Aorta (tissue), 5 donors: ENCODE results near the gene SMIM10L1. TPM values are rescaled to one million over a fixed set of nuclear protein-coding genes. Genes with fewer than 3 reads are reported as not detected.

Source experiments
- ATAC-seq: fragments of 200-7000 bp; cut with Tn5 transposase; one replicate; pipeline ENCODE4 v1.9.1; 2022; ENCODE audit warnings: moderate library complexity; ENCODE audit not compliant: low FRiP score
- DNase-seq, 2 donors: peaks; one replicate each; pipeline ENCODE4 v3.0.0-alpha.2; 2020
- H3K27ac ChIP-seq, 2 donors: one replicate each; pipeline ENCODE4 v1.5.1; 2013; ENCODE audit warnings: low read length in 2 of 2, mild to moderate bottlenecking in 2 of 2, moderate library complexity in 2 of 2, control low read depth in 1 of 2, inconsistent platforms in 1 of 2, low read depth in 1 of 2
- H3K27me3 ChIP-seq, 2 donors: one replicate each; pipeline ENCODE4 v1.6.1; 2013; ENCODE audit warnings: control low read depth in 1 of 2, low read length in 1 of 2, mild to moderate bottlenecking in 1 of 2, moderate library complexity in 1 of 2; ENCODE audit not compliant: insufficient read depth in 2 of 2, control insufficient read depth in 1 of 2
- H3K36me3 ChIP-seq, 2 donors: one replicate each; pipeline ENCODE4 v1.6.1; 2013; ENCODE audit warnings: control low read depth in 1 of 2, low read length in 1 of 2, mild to moderate bottlenecking in 1 of 2; ENCODE audit not compliant: insufficient read depth in 2 of 2, control insufficient read depth in 1 of 2
- H3K4me1 ChIP-seq, 2 donors: one replicate each; pipeline ENCODE4 v1.6.1; 2013; ENCODE audit warnings: low read length in 2 of 2, control low read depth in 1 of 2, mild to moderate bottlenecking in 1 of 2, moderate library complexity in 1 of 2; ENCODE audit not compliant: insufficient read depth in 2 of 2, control insufficient read depth in 1 of 2
- H3K4me3 ChIP-seq, 2 donors: one replicate each; pipeline ENCODE4 v1.5.1; 2013; ENCODE audit warnings: low read length in 2 of 2, control low read depth in 1 of 2, mild to moderate bottlenecking in 1 of 2
- H3K9me3 ChIP-seq: one replicate; pipeline ENCODE4 v1.6.1; 2013; ENCODE audit warnings: mild to moderate bottlenecking, low read length; ENCODE audit not compliant: control insufficient read depth
- WGBS, 2 donors: extraction: QIAGEN DNeasy Blood & Tissue Kit; methylation state at CpG; one replicate each; pipeline ENCODE4 v1.1.7; 2013; 5-methylcytosine and 5-hydroxymethylcytosine counted together
- intact Hi-C, 2 donors: fragments of 100-400 bp; cut with DNase I; formaldehyde crosslinking; loops; one replicate each; pipeline versions ENCODE4 v1.14.2 to v1.15.0; 2022
- polyA plus RNA-seq, 2 donors: library from polyadenylated mRNA; stranded (reverse); fragments of 200-250 nt; gene quantifications; one replicate each; pipeline ENCODE4 v1.2.3, GENCODE V29; 2013
- total RNA-seq, 2 donors: library from RNA; stranded (reverse); fragmentation: NEBNext Ultra II Directional; extraction: Animal tissue kit (Norgen Biotek cat#: 25700); gene quantifications; one replicate each; pipeline ENCODE4 v1.2.1, GENCODE V29; 2021
- donor health status: healthy with polysubstance abuse.
- donor health status: Bipolar disorder and iron deficiency.
- donor health status: DM: no; HTN: no; CAD: no.
- donor health status: DM: no; HTN: no; CAD: no.
- donor health status: DM: yes; HTN: yes; CAD: no.

The SMIM10L1 gene
- total and polyA plus RNA-seq, 4 donors: 9.9 to 18.5 (median 11.7) TPM

DNA sequence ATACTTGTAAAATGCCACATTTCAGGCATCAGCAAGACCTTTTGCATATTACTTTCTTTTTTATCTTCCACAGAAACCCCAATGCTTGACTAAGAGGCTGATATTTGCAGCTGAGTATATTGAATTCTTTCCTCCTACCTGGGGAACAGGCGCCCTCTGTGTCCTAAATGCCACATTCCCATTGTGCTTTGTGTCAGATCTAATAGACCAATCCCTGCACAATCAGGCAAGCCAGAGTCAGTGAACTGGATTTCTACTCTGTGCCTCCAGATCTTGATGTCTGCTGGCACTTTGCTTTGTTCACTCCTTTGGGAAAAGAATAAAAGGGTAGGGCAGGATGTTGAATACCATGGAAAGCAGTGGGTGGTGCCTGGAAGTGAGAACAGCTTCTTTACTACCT, 38.1 kb downstream of the SMIM10L1 start:
- no peaks in the 10 kb centered on the region for H3K36me3 ChIP-seq
- no peaks in the 10 kb centered on the region for H3K9me3 ChIP-seq
- WGBS, 2 donors: 52 to 61% methylated on average over 1 of the region's 1 CpG
- peaks cover 0 to 2% of the 10 kb centered on the region in 2 donors for H3K4me1 ChIP-seq
- no peaks in the 10 kb centered on the region for H3K27me3 ChIP-seq
- intact Hi-C loops: no loop called here
- no peak overlapping the region for H3K27ac ChIP-seq
- H3K4me3 ChIP-seq: no peak overlapping the region
- ATAC-seq: no peak
- no peak for DNase-seq

Other genes starting within 250 kb of the SMIM10L1 start
- gene PRH2, start 242.0 kb upstream of the SMIM10L1 start, total RNA-seq: not detected
- 1 to 10 TPM in 1 of 2 donors, not detected in 1; 4.0 TPM for gene PRH2, start 242.0 kb upstream of the SMIM10L1 start, polyA plus RNA-seq
- gene TAS2R14, start 231.9 kb upstream of the SMIM10L1 start, total RNA-seq: 1 to 10 TPM; 5.2 to 6.4 TPM
- 1 to 10 TPM in 1 of 2 donors, not detected in 1; 2.0 TPM for gene TAS2R14, start 231.9 kb upstream of the SMIM10L1 start, polyA plus RNA-seq
- 1 to 10 TPM; 3.3 to 5.7 TPM for gene TAS2R50, start 184.3 kb upstream of the SMIM10L1 start, total RNA-seq
- not detected for gene TAS2R50, start 184.3 kb upstream of the SMIM10L1 start, polyA plus RNA-seq
- 1 to 10 TPM; 4.3 to 4.8 TPM for gene TAS2R20, start 172.9 kb upstream of the SMIM10L1 start, total RNA-seq
- under 1 TPM in 1 of 2 donors, not detected in 1; 0.49 TPM for gene TAS2R20, start 172.9 kb upstream of the SMIM10L1 start, polyA plus RNA-seq
- gene TAS2R19, start 148.6 kb upstream of the SMIM10L1 start, total RNA-seq: 1 to 10 TPM; 5.9 to 9.1 TPM
- gene TAS2R19, start 148.6 kb upstream of the SMIM10L1 start, polyA plus RNA-seq: under 1 TPM in 1 of 2 donors, not detected in 1; 0.72 TPM
- gene TAS2R31, start 139.8 kb upstream of the SMIM10L1 start, total RNA-seq: 1 to 10 TPM; 5.3 to 9.1 TPM
- gene TAS2R31, start 139.8 kb upstream of the SMIM10L1 start, polyA plus RNA-seq: under 1 TPM in 1 of 2 donors, not detected in 1; 0.82 TPM
- 1 to 10 TPM; 3.3 to 3.9 TPM for gene TAS2R46, start 108.9 kb upstream of the SMIM10L1 start, total RNA-seq
- not detected for gene TAS2R46, start 108.9 kb upstream of the SMIM10L1 start, polyA plus RNA-seq
- 1 to 10 TPM in 1 of 2 donors, under 1 TPM in 1; 0.36 to 2.2 TPM for gene TAS2R43, start 78.9 kb upstream of the SMIM10L1 start, total RNA-seq
- gene TAS2R43, start 78.9 kb upstream of the SMIM10L1 start, polyA plus RNA-seq: not detected
- 1 to 10 TPM; 6.9 to 8.6 TPM for gene TAS2R30, start 36.5 kb upstream of the SMIM10L1 start, total RNA-seq
- gene TAS2R30, start 36.5 kb upstream of the SMIM10L1 start, polyA plus RNA-seq: under 1 TPM in 1 of 2 donors, not detected in 1; 0.08 TPM
- gene TAS2R42, start 15.7 kb downstream of the SMIM10L1 start, total RNA-seq: not detected
- not detected for gene TAS2R42, start 15.7 kb downstream of the SMIM10L1 start, polyA plus RNA-seq
- not detected for gene PRB3, start 98.5 kb downstream of the SMIM10L1 start, total RNA-seq
- not detected for gene PRB3, start 98.5 kb downstream of the SMIM10L1 start, polyA plus RNA-seq
- not detected for gene PRB4, start 139.2 kb downstream of the SMIM10L1 start, total RNA-seq
- gene PRB4, start 139.2 kb downstream of the SMIM10L1 start, polyA plus RNA-seq: not detected
- gene PRB2, start 224.4 kb downstream of the SMIM10L1 start, total RNA-seq: not detected
- gene PRB2, start 224.4 kb downstream of the SMIM10L1 start, polyA plus RNA-seq: not detected